Prostate gland (tissue), 2 donors: ENCODE results near the gene PDZD7.

Source experiments
- POLR2A ChIP-seq: fragments of 450-650 bp; IDR thresholded peaks from one replicate; pipeline ENCODE4 v1.6.1; 2016; ENCODE audit warnings: antibody characterized with exemption, mild to moderate bottlenecking
- POLR2AphosphoS5 ChIP-seq: sonication (generic); formaldehyde crosslinking; IDR thresholded peaks from one replicate; pipeline ENCODE4 v1.6.1; 2017; ENCODE audit warnings: antibody characterized with exemption
- TF ChIP-seq, protein P1 (sequence below), 4 experiments: fragments of 200-600 bp in 2 of 4; fragments of 450-650 bp in 2 of 4; sonication (generic) in 2 of 4; IDR thresholded peaks; 1 replicate in 3 of 4; 2 replicates in 1 of 4; pipeline ENCODE4 v1.5.1; 2016 to 2019; ENCODE audit warnings: antibody characterized with exemption in 4 of 4, mild to moderate bottlenecking in 2 of 4, moderate library complexity in 2 of 4

DNA sequence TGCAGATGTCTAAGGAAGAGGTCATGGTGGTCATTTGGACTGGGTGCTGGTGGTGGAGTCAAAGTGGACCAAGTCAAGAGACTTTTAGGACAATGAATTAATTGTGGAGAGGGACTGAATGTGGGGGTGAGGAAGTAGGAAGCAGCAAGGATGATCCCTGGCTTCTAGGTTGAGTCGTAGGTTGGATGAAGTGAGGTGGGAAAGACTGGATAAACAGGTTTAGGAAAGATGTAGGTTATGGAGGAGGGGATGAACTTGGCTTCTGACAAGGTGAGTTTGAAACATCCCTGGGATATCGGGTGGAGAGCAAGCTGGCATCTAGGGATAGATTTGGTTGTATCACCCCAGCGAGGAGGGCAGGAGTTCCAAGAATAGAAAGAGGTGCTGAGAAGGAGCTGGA, 54.0 kb downstream of the PDZD7 start:
- TF ChIP-seq, protein P1, sequence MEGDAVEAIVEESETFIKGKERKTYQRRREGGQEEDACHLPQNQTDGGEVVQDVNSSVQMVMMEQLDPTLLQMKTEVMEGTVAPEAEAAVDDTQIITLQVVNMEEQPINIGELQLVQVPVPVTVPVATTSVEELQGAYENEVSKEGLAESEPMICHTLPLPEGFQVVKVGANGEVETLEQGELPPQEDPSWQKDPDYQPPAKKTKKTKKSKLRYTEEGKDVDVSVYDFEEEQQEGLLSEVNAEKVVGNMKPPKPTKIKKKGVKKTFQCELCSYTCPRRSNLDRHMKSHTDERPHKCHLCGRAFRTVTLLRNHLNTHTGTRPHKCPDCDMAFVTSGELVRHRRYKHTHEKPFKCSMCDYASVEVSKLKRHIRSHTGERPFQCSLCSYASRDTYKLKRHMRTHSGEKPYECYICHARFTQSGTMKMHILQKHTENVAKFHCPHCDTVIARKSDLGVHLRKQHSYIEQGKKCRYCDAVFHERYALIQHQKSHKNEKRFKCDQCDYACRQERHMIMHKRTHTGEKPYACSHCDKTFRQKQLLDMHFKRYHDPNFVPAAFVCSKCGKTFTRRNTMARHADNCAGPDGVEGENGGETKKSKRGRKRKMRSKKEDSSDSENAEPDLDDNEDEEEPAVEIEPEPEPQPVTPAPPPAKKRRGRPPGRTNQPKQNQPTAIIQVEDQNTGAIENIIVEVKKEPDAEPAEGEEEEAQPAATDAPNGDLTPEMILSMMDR (IDR thresholded peaks at IDR 0.05) = no peak
- no peak for TF ChIP-seq POLR2A
- TF ChIP-seq POLR2AphosphoS5 = no peak
